Fibroblast of lung (primary cell): ENCODE measurements around the gene FBXL13. TPM values are rescaled to one million over a fixed set of nuclear protein-coding genes. Genes with fewer than 3 reads are reported as not detected.

ENCODE experiments used
- DNase-seq, 2 donors: peaks; one replicate each; pipeline versions ENCODE4 v3.0.0 to v3.0.0-alpha.2; 2010; ENCODE audit warnings: low read depth in 2 of 2
- H2AFZ ChIP-seq: 2 replicates; pipeline ENCODE4 v1.5.1; 2012; ENCODE audit warnings: low read length, control low read depth, inconsistent platforms
- H3K27ac ChIP-seq: 2 replicates; pipeline ENCODE4 v1.5.1; 2011; ENCODE audit warnings: low read length, control low read depth; ENCODE audit not compliant: insufficient read depth
- H3K27me3 ChIP-seq: 2 replicates; pipeline ENCODE4 v1.5.1; 2011; ENCODE audit warnings: mild to moderate bottlenecking, low read length; ENCODE audit not compliant: control insufficient read depth, insufficient read depth
- H3K36me3 ChIP-seq: 2 replicates; pipeline ENCODE4 v1.5.1; 2011; ENCODE audit warnings: low read length; ENCODE audit not compliant: control insufficient read depth, insufficient read depth
- H3K4me1 ChIP-seq: 2 replicates; pipeline ENCODE4 v1.5.1; 2011; ENCODE audit warnings: low read length; ENCODE audit not compliant: control insufficient read depth, insufficient read depth; ENCODE audit errors: extremely low read depth
- H3K4me2 ChIP-seq: 2 replicates; pipeline ENCODE4 v1.5.1; 2011; ENCODE audit warnings: low read length, control low read depth; ENCODE audit not compliant: insufficient read depth; ENCODE audit errors: extremely low read depth
- H3K4me3 ChIP-seq, 4 experiments: fragments of 200-600 bp in 1 of 4; sonication (generic) in 1 of 4; replicated peaks in 1 of 4; 2 replicates each; pipeline ENCODE4 v1.5.1; 2011 to 2016; ENCODE audit warnings: low read length in 4 of 4, low read depth in 3 of 4, mild to moderate bottlenecking in 3 of 4, control low read depth in 2 of 4, inconsistent platforms in 1 of 4, mixed read lengths in 1 of 4; ENCODE audit not compliant: insufficient read depth in 1 of 4; ENCODE audit errors: control extremely low read depth in 1 of 4
- H3K79me2 ChIP-seq: 2 replicates; pipeline ENCODE4 v1.5.1; 2012; ENCODE audit warnings: mild to moderate bottlenecking, low read length, inconsistent platforms; ENCODE audit not compliant: control insufficient read depth, insufficient read depth
- H3K9ac ChIP-seq: 2 replicates; pipeline ENCODE4 v1.5.1; 2011; ENCODE audit warnings: mild to moderate bottlenecking, low read length, control low read depth; ENCODE audit not compliant: insufficient read depth
- H3K9me3 ChIP-seq: 2 replicates; pipeline ENCODE4 v1.5.1; 2012; ENCODE audit warnings: low read depth, low read length; ENCODE audit not compliant: control insufficient read depth, insufficient read depth
- H4K20me1 ChIP-seq: 2 replicates; pipeline ENCODE4 v1.5.1; 2011; ENCODE audit warnings: low read length; ENCODE audit not compliant: control insufficient read depth, insufficient read depth; ENCODE audit errors: extremely low read depth
- EZH2 ChIP-seq: IDR thresholded peaks from 2 replicates; pipeline ENCODE4 v1.5.1; 2012; ENCODE audit warnings: low read length, control low read depth, mild to moderate bottlenecking; ENCODE audit errors: missing control alignments
- polyA minus RNA-seq: library from RNA; depleted of rRNA, polyadenylated mRNA; stranded (reverse); fragments of >200 nt; gene quantifications from 2 replicates; pipeline ENCODE4 v1.2.3, GENCODE V29; 2011; ENCODE audit warnings: low replicate concordance
- polyA plus RNA-seq, 2 donors: library from polyadenylated mRNA; depleted of rRNA in 1 of 2; stranded (reverse) in 1 of 2; unstranded in 1 of 2; fragments of >200 nt; gene quantifications; 2 replicates each; pipeline ENCODE4 v1.2.1, GENCODE V29; 2011 to 2012; ENCODE audit warnings: missing spikeins in 1 of 2
- total RNA-seq: library from RNA; depleted of rRNA; stranded (reverse); fragments of >200 nt; gene quantifications from 2 replicates; pipeline ENCODE4 v1.2.1, GENCODE V29; 2014
- TF ChIP-seq, protein P1 (sequence below), 2 donors: IDR thresholded peaks in 1 of 2; conservative IDR thresholded peaks in 1 of 2; 1 replicate in 1 of 2; 2 replicates in 1 of 2; pipeline ENCODE4 v1.5.1; 2011 to 2012; ENCODE audit warnings: low read length in 2 of 2, control low read depth in 1 of 2, inconsistent platforms in 1 of 2, low read depth in 1 of 2, mild to moderate bottlenecking in 1 of 2

Gene FBXL13
- total RNA-seq (0.66 and 1.0 TPM in 2 replicates), polyA plus RNA-seq (0.41 and 0.61 TPM in 2 replicates), polyA minus RNA-seq (not detected in 2 replicates)
- polyA plus RNA-seq (2012): 0.48 and 0.51 TPM in 2 replicates

DNA sequence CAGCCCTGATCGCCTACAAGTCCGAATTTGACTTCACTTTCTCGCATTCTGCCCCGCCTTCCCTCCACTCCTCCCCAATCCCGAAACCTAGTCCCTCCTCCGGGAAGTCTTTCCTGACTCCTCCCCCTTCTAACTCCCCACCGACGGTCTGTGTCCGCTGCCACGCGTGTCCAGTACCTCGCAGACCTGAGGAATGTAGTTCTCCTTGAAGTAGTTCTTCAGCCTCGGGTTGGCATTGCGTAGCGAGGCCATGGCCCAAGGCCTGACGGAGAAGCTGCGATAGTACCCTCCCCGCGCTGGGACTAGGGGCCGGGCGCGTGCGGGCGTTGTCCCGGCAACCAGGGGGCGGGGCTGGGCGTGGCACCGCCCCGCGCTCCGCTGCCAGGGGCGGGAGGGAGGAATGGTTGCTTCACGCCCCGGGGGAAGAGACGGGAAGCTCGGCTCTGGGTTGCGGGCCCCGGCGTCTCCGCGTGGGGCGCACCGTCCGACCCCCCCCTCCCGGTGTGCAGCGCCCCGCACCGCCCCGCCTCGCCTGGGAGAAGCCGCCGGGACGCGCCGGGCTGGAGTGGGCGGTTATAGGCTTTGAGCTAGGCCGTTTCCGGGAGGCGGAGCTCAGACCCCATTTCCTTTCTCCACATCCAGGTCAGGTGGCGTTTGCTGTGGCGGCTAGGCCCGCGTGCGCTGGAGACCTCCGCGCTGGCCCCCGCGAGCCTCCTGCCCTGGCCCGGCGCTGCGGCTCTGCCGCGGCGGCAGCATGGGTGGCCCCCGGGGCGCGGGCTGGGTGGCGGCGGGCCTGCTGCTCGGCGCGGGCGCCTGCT lies at the start of gene FBXL13, which contains the start of gene ARMC10:
Gene FBXL13 (minus strand): TSS at position 278 of the 818 bp plus-strand sequence.
Gene ARMC10 (plus strand): TSS at position 622 of the 818 bp plus-strand sequence. CDS start 133 bp downstream, at position 755.
- Histone ChIP-seq H3K27me3 (no peaks in the 10 kb centered on the region), H3K79me2 (peaks cover 22% of the 10 kb centered on the region), H4K20me1 (no peaks in the 10 kb centered on the region), H3K4me3 (peak within 1 kb of the TSS; percentile 78 to 92 (median 92)), H3K9me3 (no peaks in the 10 kb centered on the region), H3K9ac (peak within 1 kb of the TSS; percentile 66), H3K4me1 (peaks cover 2% of the 10 kb centered on the region), H3K36me3 (no peaks in the 10 kb centered on the region), H3K4me2 (peak within 1 kb of the TSS; percentile 96), H2AFZ (peak within 1 kb of the TSS; percentile 100), H3K27ac (peak within 1 kb of the TSS; percentile 81)
- DNase-seq: peak; percentile 88 to 89
- TF ChIP-seq, protein P1, sequence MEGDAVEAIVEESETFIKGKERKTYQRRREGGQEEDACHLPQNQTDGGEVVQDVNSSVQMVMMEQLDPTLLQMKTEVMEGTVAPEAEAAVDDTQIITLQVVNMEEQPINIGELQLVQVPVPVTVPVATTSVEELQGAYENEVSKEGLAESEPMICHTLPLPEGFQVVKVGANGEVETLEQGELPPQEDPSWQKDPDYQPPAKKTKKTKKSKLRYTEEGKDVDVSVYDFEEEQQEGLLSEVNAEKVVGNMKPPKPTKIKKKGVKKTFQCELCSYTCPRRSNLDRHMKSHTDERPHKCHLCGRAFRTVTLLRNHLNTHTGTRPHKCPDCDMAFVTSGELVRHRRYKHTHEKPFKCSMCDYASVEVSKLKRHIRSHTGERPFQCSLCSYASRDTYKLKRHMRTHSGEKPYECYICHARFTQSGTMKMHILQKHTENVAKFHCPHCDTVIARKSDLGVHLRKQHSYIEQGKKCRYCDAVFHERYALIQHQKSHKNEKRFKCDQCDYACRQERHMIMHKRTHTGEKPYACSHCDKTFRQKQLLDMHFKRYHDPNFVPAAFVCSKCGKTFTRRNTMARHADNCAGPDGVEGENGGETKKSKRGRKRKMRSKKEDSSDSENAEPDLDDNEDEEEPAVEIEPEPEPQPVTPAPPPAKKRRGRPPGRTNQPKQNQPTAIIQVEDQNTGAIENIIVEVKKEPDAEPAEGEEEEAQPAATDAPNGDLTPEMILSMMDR (conservative IDR thresholded peaks at IDR 0.05 in 1 of 2, IDR thresholded peaks at IDR 0.05 in 1 of 2; ENCODE audit: low read depth in 1 of 2, low read length in 2 of 2): peak in 1 of 2 donors; percentile 14
- no peak for TF ChIP-seq EZH2

GRCh38 chr7:103123529-103123928 lies 48.9 kb upstream of the FBXL13 start:
- no peaks in the 10 kb centered on the region for H4K20me1 ChIP-seq
- H3K9ac ChIP-seq: no peak overlapping the region
- H3K27me3 ChIP-seq: no peaks in the 10 kb centered on the region
- H3K4me2 ChIP-seq: no peak overlapping the region
- no peaks in the 10 kb centered on the region for H3K4me1 ChIP-seq
- no peak overlapping the region for H2AFZ ChIP-seq
- TF ChIP-seq, protein P1 (conservative IDR thresholded peaks at IDR 0.05 in 1 of 2, IDR thresholded peaks at IDR 0.05 in 1 of 2; ENCODE audit: low read depth in 1 of 2, low read length in 2 of 2): no peak
- TF ChIP-seq EZH2: no peak
- H3K27ac ChIP-seq: no peak overlapping the region
- DNase-seq: no peak
- no peaks in the 10 kb centered on the region for H3K79me2 ChIP-seq
- H3K36me3 ChIP-seq: no peaks in the 10 kb centered on the region
- no peaks in the 10 kb centered on the region for H3K9me3 ChIP-seq
- no peak overlapping the region for H3K4me3 ChIP-seq

DNA sequence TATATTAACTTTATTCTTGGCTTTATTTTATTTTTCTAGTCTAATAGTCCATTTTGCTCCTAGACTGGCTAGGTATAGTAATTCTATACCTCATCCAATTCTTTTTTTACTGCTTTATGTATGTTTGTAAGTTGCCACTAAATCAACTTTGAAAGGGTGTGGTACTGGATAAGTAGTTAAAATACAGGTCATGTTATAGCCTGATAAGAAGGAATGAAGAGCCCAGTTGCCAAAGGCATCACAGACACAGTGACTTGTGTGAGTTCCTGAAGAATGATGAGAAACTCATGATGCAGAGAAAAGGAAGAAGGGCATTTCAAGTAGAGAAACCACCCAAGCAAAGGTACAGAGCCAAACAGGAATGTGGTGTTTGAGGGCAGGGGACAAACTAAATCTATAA lies 47.0 kb upstream of the FBXL13 start:
- no peak overlapping the region for H3K4me3 ChIP-seq
- no peaks in the 10 kb centered on the region for H3K36me3 ChIP-seq
- no peaks in the 10 kb centered on the region for H3K9me3 ChIP-seq
- TF ChIP-seq, protein P1 (conservative IDR thresholded peaks at IDR 0.05 in 1 of 2, IDR thresholded peaks at IDR 0.05 in 1 of 2; ENCODE audit: low read depth in 1 of 2, low read length in 2 of 2): no peak
- no peak for TF ChIP-seq EZH2
- H3K27ac ChIP-seq: no peak overlapping the region
- no peak for DNase-seq
- H3K4me1 ChIP-seq: no peaks in the 10 kb centered on the region
- H3K27me3 ChIP-seq: no peaks in the 10 kb centered on the region
- H4K20me1 ChIP-seq: no peaks in the 10 kb centered on the region
- H2AFZ ChIP-seq: no peak overlapping the region
- H3K9ac ChIP-seq: no peak overlapping the region
- no peaks in the 10 kb centered on the region for H3K79me2 ChIP-seq
- no peak overlapping the region for H3K4me2 ChIP-seq
